Transverse colon (tissue), 3 donors: ENCODE data around the gene EEFSEC.

Source experiments
- CTCF ChIP-seq, 5 experiments: fragments of 200-600 bp in 3 of 5; fragments of 450-650 bp in 2 of 5; sonication (generic) in 3 of 5; IDR thresholded peaks; 1 replicate in 2 of 5; 2 replicates in 3 of 5; pipeline ENCODE4 v1.5.1; 2016 to 2017; ENCODE audit warnings: antibody characterized with exemption in 5 of 5, inconsistent platforms in 3 of 5, mild to moderate bottlenecking in 2 of 5, moderate library complexity in 1 of 5
- POLR2A ChIP-seq: fragments of 450-650 bp; IDR thresholded peaks from one replicate; pipeline ENCODE4 v1.6.1; 2016; ENCODE audit warnings: antibody characterized with exemption, mild to moderate bottlenecking, moderate library complexity

GRCh38 chr3:128170866-128171516 lies 17.7 kb downstream of the EEFSEC start:
- TF ChIP-seq POLR2A = no peak
- peak; percentile 51 to 81 (median 63) for TF ChIP-seq CTCF (IDR thresholded peaks at IDR 0.05)
